Measurements from ENCODE around the gene OR2AT4.

- TF ChIP-seq, protein P1, sequence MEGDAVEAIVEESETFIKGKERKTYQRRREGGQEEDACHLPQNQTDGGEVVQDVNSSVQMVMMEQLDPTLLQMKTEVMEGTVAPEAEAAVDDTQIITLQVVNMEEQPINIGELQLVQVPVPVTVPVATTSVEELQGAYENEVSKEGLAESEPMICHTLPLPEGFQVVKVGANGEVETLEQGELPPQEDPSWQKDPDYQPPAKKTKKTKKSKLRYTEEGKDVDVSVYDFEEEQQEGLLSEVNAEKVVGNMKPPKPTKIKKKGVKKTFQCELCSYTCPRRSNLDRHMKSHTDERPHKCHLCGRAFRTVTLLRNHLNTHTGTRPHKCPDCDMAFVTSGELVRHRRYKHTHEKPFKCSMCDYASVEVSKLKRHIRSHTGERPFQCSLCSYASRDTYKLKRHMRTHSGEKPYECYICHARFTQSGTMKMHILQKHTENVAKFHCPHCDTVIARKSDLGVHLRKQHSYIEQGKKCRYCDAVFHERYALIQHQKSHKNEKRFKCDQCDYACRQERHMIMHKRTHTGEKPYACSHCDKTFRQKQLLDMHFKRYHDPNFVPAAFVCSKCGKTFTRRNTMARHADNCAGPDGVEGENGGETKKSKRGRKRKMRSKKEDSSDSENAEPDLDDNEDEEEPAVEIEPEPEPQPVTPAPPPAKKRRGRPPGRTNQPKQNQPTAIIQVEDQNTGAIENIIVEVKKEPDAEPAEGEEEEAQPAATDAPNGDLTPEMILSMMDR (IDR thresholded peaks at IDR 0.05), result no peak
- no peak for TF ChIP-seq POLR2A (IDR thresholded peaks at IDR 0.05; ENCODE audit: low read depth)
- TF ChIP-seq POLR2AphosphoS5 (IDR thresholded peaks at IDR 0.05), result no peak
These were observed 55.4 kb downstream of the OR2AT4 start for GRCh38 chr11:75041263-75041662.

Data from esophagus muscularis mucosa (tissue), 3 donors.